Fibroblast of villous mesenchyme (primary cell): ENCODE data around the gene OR2D2. TPM values are rescaled to one million over a fixed set of nuclear protein-coding genes. Genes with fewer than 3 reads are reported as not detected.
A peak's percentile ranks its signal among the peaks of the same experiment; 100 is the strongest.
"Not testable (repeated sequence)": the region's sequence is repeated elsewhere in the genome, so short reads cannot be mapped to it uniquely, and the experiment has no call there.

ENCODE experiments used
- DNase-seq: peaks from one replicate; pipeline ENCODE4 v3.0.0-alpha.2; 2010; ENCODE audit warnings: low read depth
- H3K4me3 ChIP-seq: 2 replicates; pipeline ENCODE4 v1.5.1; 2011; ENCODE audit warnings: low read depth, mild to moderate bottlenecking, low read length
- total RNA-seq: library from RNA; depleted of rRNA; stranded (reverse); fragments of >200 nt; gene quantifications from 2 replicates; pipeline ENCODE4 v1.2.3, GENCODE V29; 2012
- TF ChIP-seq, protein P1 (sequence below): IDR thresholded peaks from 2 replicates; pipeline ENCODE4 v1.5.1; 2012; ENCODE audit warnings: low read depth, mild to moderate bottlenecking, low read length; ENCODE audit not compliant: insufficient read depth

OR2D2 gene
- total RNA-seq, 1 donor: 0.86 TPM

- no peak overlapping the region for H3K4me3 ChIP-seq
- TF ChIP-seq, protein P1, sequence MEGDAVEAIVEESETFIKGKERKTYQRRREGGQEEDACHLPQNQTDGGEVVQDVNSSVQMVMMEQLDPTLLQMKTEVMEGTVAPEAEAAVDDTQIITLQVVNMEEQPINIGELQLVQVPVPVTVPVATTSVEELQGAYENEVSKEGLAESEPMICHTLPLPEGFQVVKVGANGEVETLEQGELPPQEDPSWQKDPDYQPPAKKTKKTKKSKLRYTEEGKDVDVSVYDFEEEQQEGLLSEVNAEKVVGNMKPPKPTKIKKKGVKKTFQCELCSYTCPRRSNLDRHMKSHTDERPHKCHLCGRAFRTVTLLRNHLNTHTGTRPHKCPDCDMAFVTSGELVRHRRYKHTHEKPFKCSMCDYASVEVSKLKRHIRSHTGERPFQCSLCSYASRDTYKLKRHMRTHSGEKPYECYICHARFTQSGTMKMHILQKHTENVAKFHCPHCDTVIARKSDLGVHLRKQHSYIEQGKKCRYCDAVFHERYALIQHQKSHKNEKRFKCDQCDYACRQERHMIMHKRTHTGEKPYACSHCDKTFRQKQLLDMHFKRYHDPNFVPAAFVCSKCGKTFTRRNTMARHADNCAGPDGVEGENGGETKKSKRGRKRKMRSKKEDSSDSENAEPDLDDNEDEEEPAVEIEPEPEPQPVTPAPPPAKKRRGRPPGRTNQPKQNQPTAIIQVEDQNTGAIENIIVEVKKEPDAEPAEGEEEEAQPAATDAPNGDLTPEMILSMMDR: no peak
- DNase-seq: no peak
Observed at GRCh38 chr11:6888830-6889229, 3.5 kb downstream of the OR2D2 start.

- H3K4me3 ChIP-seq, DNase-seq: not testable (repeated sequence)
Observed at GRCh38 chr11:6887711-6888110, 4.6 kb downstream of the OR2D2 start.

DNA sequence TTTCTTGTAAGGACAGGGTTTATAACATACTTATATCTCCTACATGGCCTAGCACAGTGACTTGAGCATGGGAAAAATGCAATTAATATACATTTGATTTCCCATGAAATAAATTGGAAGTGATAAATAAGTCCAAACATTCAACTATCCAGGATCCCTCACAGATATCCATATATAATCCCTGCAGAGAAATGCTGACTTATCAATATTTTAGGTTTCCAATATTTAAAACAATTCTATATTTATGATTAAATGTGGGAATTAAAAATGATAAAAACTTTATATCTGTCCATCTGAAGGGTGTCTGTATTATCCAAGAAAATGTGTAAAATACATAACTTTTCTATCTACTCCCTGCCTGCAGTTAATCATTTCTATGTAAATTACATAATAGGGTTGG is 9.5 kb downstream of the OR2D2 start:
- TF ChIP-seq, protein P1: no peak
- DNase-seq: no peak

GRCh38 chr11:6876914-6877313 is 15.4 kb downstream of the OR2D2 start:
- no peak for DNase-seq
- no peak overlapping the region for H3K4me3 ChIP-seq
- TF ChIP-seq, protein P1: no peak

More for the DNA sequence above, 9.5 kb downstream of the OR2D2 start:
- H3K4me3 ChIP-seq: no peak overlapping the region

GRCh38 chr11:6876325-6876724 is 16.0 kb downstream of the OR2D2 start, which contains the start of gene OR10A4:
Gene OR10A4, plus strand, starts transcription at chr11:6876625. Its CDS starts 23 bp downstream, at chr11:6876648.
- TF ChIP-seq, protein P1: no peak
- H3K4me3 ChIP-seq: no peak within 1 kb of the TSS
- no peak for DNase-seq

DNA sequence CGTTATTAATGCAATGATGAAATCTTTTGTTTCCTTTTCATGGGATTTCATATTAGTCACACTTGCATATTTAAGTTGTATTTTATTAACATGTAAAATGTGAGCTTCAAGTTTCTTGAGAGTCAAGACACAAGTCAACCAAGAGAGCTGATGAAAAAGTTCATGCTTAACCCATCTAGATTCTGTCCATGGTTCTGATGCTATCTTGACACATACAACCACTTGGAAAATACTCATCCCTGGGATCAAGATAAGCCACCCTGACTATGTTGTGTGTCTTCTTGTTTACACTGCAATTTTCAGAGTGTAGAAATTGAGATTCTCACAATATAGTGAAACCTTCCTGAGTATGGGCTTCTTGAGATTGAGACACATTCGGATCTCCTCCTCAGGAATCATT is 16.5 kb downstream of the OR2D2 start:
- H3K4me3 ChIP-seq: no peak overlapping the region
- no peak for DNase-seq
- TF ChIP-seq, protein P1: no peak

DNA sequence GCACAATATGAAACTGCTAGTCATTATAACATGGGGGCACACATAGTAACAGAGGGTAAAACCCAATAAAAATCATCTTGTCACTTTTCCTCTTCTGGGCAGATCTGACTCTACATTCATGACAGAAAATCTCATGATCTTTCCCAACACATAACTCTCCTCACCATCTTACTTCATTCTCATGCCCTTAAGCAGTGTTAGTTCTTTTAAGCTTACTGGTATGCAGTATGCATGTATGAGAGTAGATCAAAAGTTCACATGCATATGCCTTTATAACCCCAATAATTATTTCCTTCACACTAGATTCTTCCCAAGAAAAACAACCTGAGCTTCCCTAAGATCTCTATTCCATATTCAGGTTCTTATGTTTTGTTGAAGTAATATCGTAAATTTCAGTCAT is 21.0 kb downstream of the OR2D2 start:
- DNase-seq: no peak
- TF ChIP-seq, protein P1: no peak
- no peak overlapping the region for H3K4me3 ChIP-seq

DNA sequence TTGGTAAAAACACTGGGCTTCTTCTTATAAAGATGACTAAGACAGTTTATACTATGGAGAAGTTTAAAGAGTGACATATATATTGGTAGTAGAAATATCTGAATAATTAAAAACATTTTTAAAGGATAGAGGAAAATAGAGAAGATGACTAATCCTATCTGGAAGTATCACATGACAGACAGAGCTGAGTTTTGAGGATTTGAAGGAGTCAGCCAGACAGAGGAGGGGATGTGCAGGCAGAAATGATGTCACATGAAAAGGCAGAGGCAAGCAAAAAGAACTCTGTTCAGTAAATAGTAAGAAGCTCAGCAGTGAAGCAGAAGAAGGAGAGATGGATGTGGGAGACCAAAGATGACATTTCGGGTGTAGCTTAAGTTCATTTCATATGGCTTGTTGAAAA is 27.9 kb downstream of the OR2D2 start:
- no peak overlapping the region for H3K4me3 ChIP-seq
- peak; percentile 28 for DNase-seq
- TF ChIP-seq, protein P1: no peak
